K562 (cell line): ENCODE data around the gene CYP2B6. TPM values are rescaled to one million over a fixed set of nuclear protein-coding genes. Genes with fewer than 3 reads are reported as not detected.

Source experiments
- ATAC-seq: fragments of 200-7000 bp; cut with Tn5 transposase; 3 replicates; pipeline ENCODE4 v1.9.1; 2020; ENCODE audit warnings: moderate library complexity
- BruUV-seq: library from RNA; stranded (reverse); fragments of 400-500 nt; replicated peaks from 2 replicates; lab custom pipeline; 2021; lab: Mats Ljungman, UMichigan
- CTCF ChIA-PET: fragments of 300-600 bp; formaldehyde crosslinking; extraction: SDS; loops from one replicate; lab custom pipeline; 2021; ENCODE audit warnings: low intra/inter-chr PET ratio; lab: Yijun Ruan, JAX
- POLR2A ChIA-PET: fragments of 300-600, 350-650 bp; sonication (Branson Sonifier 250); formaldehyde crosslinking; extraction: SDS; loops from one replicate; lab custom pipeline; 2021; ENCODE audit warnings: antibody characterized with exemption, inconsistent platforms; lab: Yijun Ruan, JAX
- DNase-seq, 4 experiments: peaks; one replicate each; pipeline versions ENCODE4 v3.0.0 to v3.0.0-alpha.2; 2011 to 2018; ENCODE audit warnings: low spot score in 3 of 4, mixed read lengths in 3 of 4; ENCODE audit errors: extremely low read depth in 1 of 4
- FAIRE-seq: peaks from 2 replicates; lab custom pipeline; 2011; peaks lifted over from hg19 to GRCh38; lab: Jason Lieb, UNC
- H2AFZ ChIP-seq: 2 replicates; pipeline ENCODE4 v1.6.0; 2011; ENCODE audit warnings: low read depth, low read length, control low read depth, inconsistent platforms
- H3K27ac ChIP-seq: fragments of 200-600 bp; 3 replicates; pipeline ENCODE4 v1.8.0; 2011; ENCODE audit warnings: low read depth, mild to moderate bottlenecking, control low read depth, inconsistent platforms, low read length, moderate library complexity, mixed read lengths; ENCODE audit errors: extremely low read depth
- H3K27me3 ChIP-seq, 2 experiments: fragments of 300-600 bp in 1 of 2; 2 replicates in 1 of 2; 3 replicates in 1 of 2; pipeline versions ENCODE4 v1.6.0 to v1.8.0; 2011; ENCODE audit warnings: inconsistent platforms in 2 of 2, low read length in 2 of 2, mild to moderate bottlenecking in 1 of 2, mixed read lengths in 1 of 2, moderate library complexity in 1 of 2; ENCODE audit not compliant: control insufficient read depth in 2 of 2, insufficient read depth in 2 of 2
- H3K36me3 ChIP-seq: fragments of 300-600 bp; 3 replicates; pipeline ENCODE4 v1.8.0; 2011; ENCODE audit warnings: mild to moderate bottlenecking, low read length, inconsistent platforms; ENCODE audit not compliant: control insufficient read depth, insufficient read depth
- H3K4me1 ChIP-seq, 2 experiments: fragments of 200-600 bp in 1 of 2; replicated peaks in 1 of 2; 2 replicates in 1 of 2; 3 replicates in 1 of 2; pipeline versions ENCODE4 v1.5.1 to v1.8.0; 2011; ENCODE audit warnings: inconsistent platforms in 2 of 2, low read length in 2 of 2, mild to moderate bottlenecking in 1 of 2, mixed read lengths in 1 of 2, moderate library complexity in 1 of 2; ENCODE audit not compliant: control insufficient read depth in 2 of 2, insufficient read depth in 2 of 2
- H3K4me2 ChIP-seq: 2 replicates; pipeline ENCODE4 v1.6.1; 2011; ENCODE audit warnings: low read length, control low read depth, inconsistent platforms, mixed read lengths; ENCODE audit not compliant: insufficient read depth
- H3K4me3 ChIP-seq: fragments of 200-600 bp; sonication (generic), shearing (Covaris generic); 2 replicates; pipeline ENCODE4 v1.5.1; 2016; ENCODE audit warnings: control low read depth, inconsistent platforms
- H3K79me2 ChIP-seq: fragments of 200-600 bp; 3 replicates; pipeline ENCODE4 v1.8.0; 2011; ENCODE audit warnings: low read length, inconsistent platforms; ENCODE audit not compliant: control insufficient read depth, insufficient read depth
- H3K9ac ChIP-seq, 2 experiments: 2 replicates each; pipeline versions ENCODE4 v1.6.0 to v1.6.1; 2011; ENCODE audit warnings: low read depth in 2 of 2, low read length in 2 of 2, control low read depth in 1 of 2, inconsistent platforms in 1 of 2, mild to moderate bottlenecking in 1 of 2, mixed read lengths in 1 of 2; ENCODE audit not compliant: insufficient read depth in 1 of 2
- H3K9me1 ChIP-seq: one replicate; pipeline ENCODE4 v1.6.0; 2011; ENCODE audit warnings: inconsistent platforms, mild to moderate bottlenecking, low read length, moderate library complexity; ENCODE audit not compliant: control insufficient read depth, insufficient read depth
- H3K9me3 ChIP-seq: replicated peaks from 2 replicates; pipeline ENCODE4 v1.5.1; 2011; ENCODE audit warnings: low read depth, low read length, inconsistent platforms; ENCODE audit not compliant: control insufficient read depth, insufficient read depth
- H4K20me1 ChIP-seq: replicated peaks from 2 replicates; pipeline ENCODE4 v1.6.1; 2011; ENCODE audit warnings: low read length, inconsistent platforms, mixed read lengths; ENCODE audit not compliant: control insufficient read depth, insufficient read depth
- ARHGAP35 ChIP-seq: fragments of 450-650 bp; IDR thresholded peaks from 2 replicates; pipeline ENCODE4 v1.6.1; 2018; ENCODE audit not compliant: partially characterized antibody
- BCOR ChIP-seq: fragments of 450-650 bp; IDR thresholded peaks from 2 replicates; pipeline ENCODE4 v1.6.1; 2016
- C11orf30 ChIP-seq: fragments of 450-650 bp; IDR thresholded peaks from 2 replicates; pipeline ENCODE4 v1.6.1; 2016; ENCODE audit warnings: low read depth, mild to moderate bottlenecking
- CEBPB ChIP-seq: fragments of 450-650 bp; IDR thresholded peaks from 2 replicates; pipeline ENCODE4 v1.6.1; 2016; ENCODE audit warnings: missing genetic modification characterization, missing compliant biosample characterization
- CEBPG ChIP-seq, 3 experiments: fragments of 200-800 bp in 1 of 3; sonication (Bioruptor generic) in 1 of 3; sonication (generic) in 1 of 3; formaldehyde crosslinking in 1 of 3; IDR thresholded peaks in 2 of 3; conservative IDR thresholded peaks in 1 of 3; 2 replicates each; pipeline versions ENCODE4 v1.6.1 to v1.8.0; 2016 to 2022; ENCODE audit warnings: missing compliant biosample characterization in 2 of 3, missing genetic modification characterization in 2 of 3, mild to moderate bottlenecking in 1 of 3, missing genetic modification reagents in 1 of 3
- MAFG ChIP-seq: fragments of 450-650 bp; conservative IDR thresholded peaks from 2 replicates; pipeline ENCODE4 v1.6.1; 2016; ENCODE audit warnings: missing genetic modification characterization, missing compliant biosample characterization
- MAFK ChIP-seq: IDR thresholded peaks from 2 replicates; pipeline ENCODE4 v1.6.1; 2011; ENCODE audit warnings: low read length, improper control_type of control experiment
- NUFIP1 ChIP-seq: fragments of 450-650 bp; IDR thresholded peaks from 2 replicates; pipeline ENCODE4 v1.6.1; 2018; ENCODE audit not compliant: partially characterized antibody
- ZNF316 ChIP-seq: fragments of 450-650 bp; IDR thresholded peaks from 2 replicates; pipeline ENCODE4 v1.6.1; 2016
- WGBS: fragments of 100-300 bp; shearing (Covaris generic); methylation state at CpG from one replicate; pipeline ENCODE4 v1.1.6; 2016; ENCODE audit warnings: low coverage, mixed read lengths; ENCODE audit not compliant: insufficient coverage; ENCODE audit errors: missing lambda C conversion rate; 5-methylcytosine and 5-hydroxymethylcytosine counted together
- in situ Hi-C: fragments of 300-500 bp; cut with MboI; formaldehyde crosslinking; loops from 4 replicates; pipeline ENCODE4 v1.15.0; 2018; ENCODE audit warnings: inconsistent platforms, mixed read lengths
- intact Hi-C: fragments of 100-400 bp; cut with micrococcal nuclease; formaldehyde crosslinking; loops from 2 replicates; pipeline ENCODE4 v1.14.2; 2022
- polyA plus RNA-seq, 8 experiments: library from polyadenylated mRNA; depleted of rRNA in 4 of 8; stranded (reverse) in 5 of 8; unstranded in 3 of 8; fragments of >200 nt; fragmentation: Nextera tagmentation in 2 of 8; fragmentation: Illumina TruSeq in 1 of 8; extraction: Ambion mirVana in 2 of 8; extraction: Trizol in 1 of 8; gene quantifications; 2 replicates each; pipeline versions ENCODE4 v1.2.1 to v1.2.3, GENCODE V29; 2011 to 2014; ENCODE audit warnings: inconsistent platforms in 1 of 8, missing spikeins in 1 of 8
- total RNA-seq, 7 experiments: library from RNA; depleted of rRNA in 6 of 7; stranded (reverse); fragments of >200 nt in 6 of 7; fragmentation: Illumina TruSeq in 2 of 7; extraction: Trizol in 2 of 7; gene quantifications; 2 replicates each; pipeline versions ENCODE4 v1.2.1 to v1.2.3, GENCODE V29; 2011 to 2021; ENCODE audit warnings: low replicate concordance in 1 of 7

Gene CYP2B6
- total and polyA plus RNA-seq, 9 of the 15 experiments (the other 6 are each of a cell fraction or from before 2014, with no cell fraction given) = 0.04 TPM; not detected in 8

DNA sequence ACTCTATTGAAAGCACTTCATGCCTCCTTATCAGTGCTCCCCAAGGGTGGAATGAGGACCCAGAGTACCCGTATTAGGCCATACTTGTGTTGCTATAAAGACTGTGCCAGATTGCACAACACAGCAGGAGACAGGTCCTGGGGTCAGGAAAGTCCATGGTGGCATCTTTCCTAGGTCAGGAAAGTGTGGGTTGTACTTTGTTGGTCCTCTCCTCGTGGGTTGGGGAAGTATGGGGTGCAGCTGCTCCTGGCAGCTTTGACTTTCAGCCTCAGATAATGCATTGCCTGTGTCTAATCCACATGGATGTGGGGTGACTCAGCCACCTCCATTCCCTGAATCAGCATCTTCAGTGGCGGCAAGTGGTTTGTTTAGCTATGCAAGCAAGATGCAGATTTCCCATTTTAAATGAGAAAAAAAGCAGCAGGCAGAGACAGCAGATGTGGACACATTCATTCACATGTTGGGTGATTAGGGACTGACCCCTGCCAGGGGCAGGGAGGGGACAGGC is 8.4 kb upstream of the CYP2B6 start:
- TF ChIP-seq ARHGAP35 (no peak), CEBPG (CRISPR knock-in tag; IDR thresholded peaks at IDR 0.05) (no peak), CEBPG (tag; conservative IDR thresholded peaks at IDR 0.05 in 1 of 2, IDR thresholded peaks at IDR 0.05 in 1 of 2) (peak; percentile 30 to 59; a peak in 1 of 4 replicates), ZNF316 (0 out of 2 replicates have a peak, but pooled peaks have one; percentile 36), CEBPB (tag) (peak; percentile 63), BCOR (no peak), NUFIP1 (no peak), C11orf30 (peak; percentile 57), MAFK (no peak), MAFG (tag) (0 out of 2 replicates have a peak, but pooled peaks have one; percentile 35)
- Histone ChIP-seq H3K9me1 (no peaks in the 10 kb centered on the region), H3K79me2 (no peaks in the 10 kb centered on the region), H3K4me2 (no peak overlapping the region), H3K27ac (no peak overlapping the region), H3K27me3 (peaks cover 0 to 37% of the 10 kb centered on the region in 2 experiments; a peak in 4 of 5 replicates), H3K9ac (no peak overlapping the region), H2AFZ (no peak overlapping the region), H3K36me3 (no peaks in the 10 kb centered on the region), H3K4me3 (no peak overlapping the region), H4K20me1 (no peaks in the 10 kb centered on the region), H3K9me3 (no peaks in the 10 kb centered on the region), H3K4me1 (no peaks in the 10 kb centered on the region)
- ATAC-seq = no peak
- BruUV-seq = no TSS peak
- ChIA-PET CTCF (no interaction called here), POLR2A (no interaction called here)
- no peak for DNase-seq
- in situ Hi-C loops = no loop called here
- FAIRE-seq = no peak
- WGBS = 3% methylated on average over 3 of the region's 3 CpGs
- intact Hi-C loops = no loop called here
